NK-92 (cell line): ENCODE results near the gene PIK3CD.

Experiments
- DNase-seq: peaks from one replicate; lab custom pipeline; 2025; ENCODE audit not compliant: unreplicated experiment; lab: John Stamatoyannopoulos, UW

Gene PIK3CD

GRCh38 chr1:9766759-9767442 lies 115.4 kb downstream of the PIK3CD start:
- DNase-seq = no peak

GRCh38 chr1:9767964-9768668 lies 116.6 kb downstream of the PIK3CD start:
- DNase-seq = no peak

- no peak for DNase-seq
Observed at GRCh38 chr1:9768983-9769382, 117.5 kb downstream of the PIK3CD start.

- DNase-seq = no peak
Observed at GRCh38 chr1:9770298-9770697, 118.8 kb downstream of the PIK3CD start.

DNA sequence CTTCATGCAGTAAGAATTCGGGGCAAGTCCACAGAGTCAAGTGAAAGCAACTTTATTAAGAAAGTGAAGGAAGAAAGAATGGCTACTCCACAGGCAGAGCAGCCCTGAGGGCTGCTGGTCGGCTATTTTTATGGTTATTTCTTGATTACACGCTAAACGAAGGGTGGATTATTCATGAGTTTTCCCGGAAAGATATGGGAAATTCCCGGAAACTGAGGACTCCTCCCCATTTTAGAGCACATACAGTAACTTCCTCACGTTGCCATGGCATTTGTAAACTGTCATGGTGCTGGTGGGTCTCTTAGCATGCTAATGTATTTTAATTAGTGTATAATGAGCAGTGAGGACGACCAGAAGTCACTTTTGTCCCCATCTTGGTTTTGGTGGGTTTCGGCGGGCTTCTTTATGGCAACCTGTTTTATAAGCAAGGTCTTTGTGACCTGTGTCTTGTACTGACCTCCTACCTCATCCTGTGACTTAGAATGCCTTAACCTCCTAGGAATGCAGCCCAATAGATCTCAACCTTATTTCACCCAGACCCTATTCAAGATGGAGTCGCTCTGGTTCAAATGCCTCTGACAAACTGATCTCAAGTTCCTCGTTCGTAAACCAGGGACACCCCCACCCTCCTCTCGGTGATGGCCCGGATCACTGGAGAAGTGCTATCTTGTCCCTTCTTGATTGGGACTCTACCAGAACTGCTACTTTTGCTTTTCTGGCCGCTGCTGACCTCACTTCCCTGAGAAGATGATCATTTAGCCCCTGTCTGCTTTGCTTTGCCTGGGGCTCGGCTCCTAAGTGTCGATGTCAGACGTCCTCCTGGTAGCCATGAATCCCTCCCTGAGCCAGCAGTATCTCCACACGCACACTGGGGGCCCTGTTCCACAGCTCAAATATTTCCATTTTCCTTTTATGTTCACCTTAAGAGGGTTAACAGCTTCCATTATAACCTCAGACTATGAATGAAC lies 123.5 kb downstream of the PIK3CD start:
- DNase-seq = no peak

DNA sequence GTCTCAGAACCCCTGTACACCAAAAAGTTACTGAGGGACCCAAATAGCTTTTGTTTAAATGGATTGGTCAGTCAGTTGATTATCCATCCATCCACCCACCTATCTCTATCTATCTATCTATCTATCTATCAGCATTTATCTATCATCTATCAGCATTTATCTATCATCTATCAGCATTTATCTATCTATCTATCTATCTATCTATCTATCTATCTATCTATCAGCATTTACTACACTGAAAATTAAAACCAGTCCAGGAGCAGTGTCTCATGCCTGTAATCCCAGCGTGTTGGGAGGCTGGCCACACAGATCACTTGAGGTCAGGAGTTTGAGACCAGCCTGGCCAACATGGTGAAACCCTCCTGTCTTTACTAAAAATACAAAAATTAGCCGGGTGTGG lies 125.2 kb downstream of the PIK3CD start:
- no peak for DNase-seq
